Activated T-cell treated with anti-CD3 and anti-CD28 coated beads, Interleukin-2, amount 50 U/mL, for 72 hours (primary cell): ENCODE measurements around the gene PTPRF. TPM values are rescaled to one million over a fixed set of nuclear protein-coding genes. Genes with fewer than 3 reads are reported as not detected.

Source experiments
- ATAC-seq, 2 donors: fragments of 150-1000 bp; cut with Tn5 transposase; replicated peaks in 1 of 2; 2 replicates each; pipeline ENCODE4 v1.10.0; 2021; ENCODE audit warnings: moderate library complexity in 2 of 2, mild to moderate bottlenecking in 1 of 2
- DNase-seq, 2 donors: peaks; one replicate each; pipeline ENCODE4 v3.0.0; 2021 to 2022; ENCODE audit warnings: mixed read lengths in 1 of 2
- H3K27ac Mint-ChIP-seq: one replicate; pipeline ENCODE4 v1.8.0; 2022; ENCODE audit warnings: mild to moderate bottlenecking, moderate library complexity, mixed read lengths
- H3K27me3 Mint-ChIP-seq: one replicate; pipeline ENCODE4 v1.8.0; 2022; ENCODE audit warnings: low read depth, mixed read lengths
- H3K36me3 Mint-ChIP-seq, 2 donors: one replicate each; pipeline ENCODE4 v1.8.0; 2022; ENCODE audit warnings: mixed read lengths in 2 of 2, mild to moderate bottlenecking in 1 of 2; ENCODE audit not compliant: insufficient read depth in 2 of 2
- H3K4me1 Mint-ChIP-seq: one replicate; pipeline ENCODE4 v1.8.0; 2022; ENCODE audit warnings: low read depth, mixed read lengths
- H3K4me3 Mint-ChIP-seq, 2 donors: one replicate each; pipeline ENCODE4 v1.8.0; 2022; ENCODE audit warnings: mild to moderate bottlenecking in 2 of 2, mixed read lengths in 2 of 2, moderate library complexity in 2 of 2
- H3K9me3 Mint-ChIP-seq, 2 donors: one replicate each; pipeline ENCODE4 v1.8.0; 2022; ENCODE audit warnings: mixed read lengths in 2 of 2
- total RNA-seq, 2 donors: library from RNA; stranded (reverse); gene quantifications; one replicate each; pipeline ENCODE4 v1.2.3, GENCODE V29; 2022

Gene PTPRF
- total RNA-seq, 2 donors from 2014 or later: 2.2 to 6.2 TPM

DNA sequence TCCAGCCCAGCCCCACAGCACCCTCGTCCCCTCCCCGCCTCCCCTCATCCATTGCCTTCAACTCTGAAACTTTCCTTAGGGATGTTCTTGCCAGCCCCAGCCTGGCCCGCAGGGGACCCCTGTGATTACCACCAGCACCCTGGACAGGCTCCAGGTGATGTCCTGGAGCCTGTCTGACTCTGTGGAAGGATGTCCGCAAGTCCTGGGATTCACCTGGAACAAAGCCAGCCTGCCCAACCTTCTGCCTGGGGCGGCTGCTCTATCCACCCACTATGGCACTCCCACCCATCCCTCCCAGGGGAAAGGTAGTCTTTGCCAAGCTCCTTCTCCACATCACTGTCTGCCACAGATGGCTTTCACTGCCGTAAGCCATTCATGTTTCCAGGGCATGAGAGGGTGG lies 24.4 kb upstream of the PTPRF start:
- Mint-ChIP-seq H3K27me3 (peaks cover 16% of the 10 kb centered on the region), H3K4me3 (no peak overlapping the region)

GRCh38 chr1:43507296-43508295 lies 23.1 kb upstream of the PTPRF start:
- no peaks in the 10 kb centered on the region for H3K36me3 Mint-ChIP-seq
- ATAC-seq (no peak), DNase-seq (no peak)
- H3K9me3 Mint-ChIP-seq: peaks cover 0 to 4% of the 10 kb centered on the region in 2 donors
- H3K4me1 Mint-ChIP-seq: peaks cover 9% of the 10 kb centered on the region
- no peak overlapping the region for H3K4me3 Mint-ChIP-seq
- no peak overlapping the region for H3K27ac Mint-ChIP-seq
- H3K27me3 Mint-ChIP-seq: peaks cover 16% of the 10 kb centered on the region

More for the DNA sequence above, 24.4 kb upstream of the PTPRF start:
- DNase-seq (no peak), ATAC-seq (no peak)
- Mint-ChIP-seq H3K9me3 (no peaks in the 10 kb centered on the region), H3K27ac (no peak overlapping the region), H3K36me3 (no peaks in the 10 kb centered on the region), H3K4me1 (peaks cover 9% of the 10 kb centered on the region)

DNA sequence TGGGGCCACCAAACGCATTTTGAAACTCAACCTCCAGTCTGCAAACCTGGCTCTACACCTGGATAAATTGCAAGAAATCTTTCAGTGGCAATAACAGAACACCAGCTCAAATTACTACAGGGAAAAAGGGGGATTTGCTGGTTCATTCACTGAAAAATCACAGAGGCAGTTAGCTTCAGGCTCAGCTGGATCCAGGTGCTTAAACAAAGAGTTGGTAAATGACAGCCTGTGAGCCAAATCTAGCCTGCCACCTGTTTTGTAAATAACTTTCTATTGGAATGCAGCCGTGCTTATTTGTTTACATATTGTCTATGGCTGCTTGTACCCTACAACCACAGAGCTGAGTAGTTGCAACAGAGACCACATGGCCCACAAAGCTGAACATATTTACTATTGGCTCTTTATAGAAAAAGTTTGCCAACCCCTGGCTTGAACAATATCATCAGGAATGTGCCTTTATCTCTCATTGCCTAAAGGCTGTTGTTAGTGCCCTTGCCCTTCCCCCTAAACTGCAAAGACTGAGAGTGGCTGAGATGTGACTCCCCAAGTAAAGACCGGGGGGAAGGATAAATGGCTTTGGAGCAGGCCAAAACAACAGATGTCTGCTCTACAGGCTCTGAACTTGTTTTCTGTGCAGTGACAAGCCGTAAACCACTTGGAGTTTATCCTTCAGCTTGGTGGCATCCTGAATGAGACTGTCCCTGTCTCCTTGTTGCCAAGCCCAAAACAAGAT lies 21.5 kb upstream of the PTPRF start:
- no peak for DNase-seq
- Mint-ChIP-seq H3K4me3 (peak overlapping the region in 1 of 2 donors; percentile 39), H3K9me3 (peaks cover 0 to 4% of the 10 kb centered on the region in 2 donors), H3K36me3 (no peaks in the 10 kb centered on the region), H3K4me1 (peaks cover 9% of the 10 kb centered on the region), H3K27me3 (peaks cover 11% of the 10 kb centered on the region), H3K27ac (no peak overlapping the region)
- ATAC-seq: no peak

DNA sequence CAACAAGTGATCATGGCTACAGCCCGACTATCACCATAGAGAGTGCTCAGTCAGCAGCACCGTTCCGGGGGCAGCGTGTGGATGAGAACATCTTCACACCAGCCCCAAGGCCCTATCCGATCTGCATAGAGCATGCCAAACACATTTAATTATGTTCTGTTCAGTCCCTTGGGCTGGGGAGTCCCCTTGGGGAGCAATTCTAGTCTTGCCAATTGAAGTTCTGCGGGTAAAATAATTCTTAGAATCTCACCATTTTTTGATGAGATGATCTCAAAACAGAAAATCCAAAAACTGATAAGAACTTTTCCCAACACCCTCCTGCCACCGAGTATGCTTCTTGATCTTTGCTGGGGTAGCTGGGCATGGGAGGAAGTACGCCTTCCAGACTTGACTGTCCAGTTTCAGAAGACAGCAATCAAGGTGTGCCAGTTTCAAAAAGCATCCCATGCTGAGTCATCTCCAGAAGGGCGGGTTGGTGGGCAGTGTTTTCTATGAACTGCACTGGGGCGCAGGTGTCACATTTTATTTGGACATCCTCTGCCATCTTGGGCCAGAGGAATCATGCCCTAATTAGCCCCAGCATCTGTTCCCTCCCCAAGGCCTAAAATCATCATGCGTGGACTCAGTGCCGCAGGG lies 20.8 kb upstream of the PTPRF start:
- Mint-ChIP-seq H3K27me3 (peaks cover 11% of the 10 kb centered on the region), H3K36me3 (no peaks in the 10 kb centered on the region), H3K27ac (no peak overlapping the region), H3K4me1 (peaks cover 9% of the 10 kb centered on the region), H3K4me3 (peak overlapping the region in 1 of 2 donors; percentile 39), H3K9me3 (peaks cover 0 to 4% of the 10 kb centered on the region in 2 donors)
- peak; percentile 7 to 60 for DNase-seq
- ATAC-seq: peak; percentile 25 to 88

DNA sequence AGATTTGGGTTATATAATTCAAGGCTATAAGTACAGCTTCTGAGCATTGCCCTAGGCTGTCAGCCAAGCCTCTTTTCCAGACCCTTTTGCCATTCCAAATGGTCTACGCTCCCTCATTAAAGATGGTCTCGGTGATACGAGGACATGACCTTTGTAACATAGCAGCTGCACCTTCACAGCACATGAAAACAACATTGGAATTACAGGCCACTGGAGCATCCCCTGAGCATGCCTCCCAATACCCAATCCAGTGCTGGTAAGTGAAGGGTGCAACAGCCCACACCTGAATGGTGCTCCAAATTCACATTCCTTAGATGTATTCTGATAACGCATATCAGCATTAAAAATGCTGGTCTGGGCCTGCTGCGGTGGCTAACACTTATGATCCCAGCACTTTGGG lies 20.1 kb upstream of the PTPRF start:
- Mint-ChIP-seq H3K4me3 (no peak overlapping the region), H3K4me1 (peaks cover 9% of the 10 kb centered on the region), H3K9me3 (peaks cover 0 to 4% of the 10 kb centered on the region in 2 donors), H3K27ac (no peak overlapping the region), H3K27me3 (peaks cover 11% of the 10 kb centered on the region), H3K36me3 (no peaks in the 10 kb centered on the region)
- DNase-seq: no peak
- ATAC-seq: no peak

GRCh38 chr1:43511394-43511793 lies 19.3 kb upstream of the PTPRF start:
- ATAC-seq: no peak
- H3K27ac Mint-ChIP-seq: no peak overlapping the region

DNA sequence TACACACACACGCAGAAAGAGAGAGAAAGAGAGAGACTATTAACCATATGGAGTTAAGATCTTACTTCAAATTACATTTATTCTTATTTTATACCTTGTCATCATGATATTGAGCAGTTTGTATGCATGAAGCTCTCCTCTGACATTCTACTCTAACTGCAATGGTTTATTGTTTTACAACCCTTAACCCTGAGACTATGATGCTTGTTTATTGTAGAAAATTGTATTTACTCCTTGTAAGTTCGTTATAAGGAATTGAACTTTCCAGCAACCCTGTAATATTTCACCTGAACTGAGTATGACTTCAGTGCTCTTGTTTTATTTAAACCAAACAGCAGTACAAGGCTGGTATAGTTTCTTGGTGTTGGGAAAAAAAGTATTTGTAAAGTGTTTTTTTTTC lies 18.6 kb upstream of the PTPRF start:
- peaks cover 13% of the 10 kb centered on the region for H3K27me3 Mint-ChIP-seq
- H3K27ac Mint-ChIP-seq: no peak overlapping the region
- peaks cover 0 to 4% of the 10 kb centered on the region in 2 donors for H3K9me3 Mint-ChIP-seq
- DNase-seq (no peak), ATAC-seq (no peak)
- H3K4me1 Mint-ChIP-seq: peaks cover 9% of the 10 kb centered on the region
- no peak overlapping the region for H3K4me3 Mint-ChIP-seq
- H3K36me3 Mint-ChIP-seq: no peaks in the 10 kb centered on the region

More at GRCh38 chr1:43511394-43511793, 19.3 kb upstream of the PTPRF start:
- H3K9me3 Mint-ChIP-seq: peaks cover 0 to 4% of the 10 kb centered on the region in 2 donors
- peaks cover 11% of the 10 kb centered on the region for H3K27me3 Mint-ChIP-seq
- no peak overlapping the region for H3K4me3 Mint-ChIP-seq
- DNase-seq: no peak
- no peaks in the 10 kb centered on the region for H3K36me3 Mint-ChIP-seq
- peaks cover 9% of the 10 kb centered on the region for H3K4me1 Mint-ChIP-seq

- Mint-ChIP-seq H3K4me1 (peaks cover 9% of the 10 kb centered on the region), H3K27ac (no peak overlapping the region), H3K27me3 (peaks cover 12% of the 10 kb centered on the region), H3K36me3 (no peaks in the 10 kb centered on the region), H3K4me3 (no peak overlapping the region), H3K9me3 (peaks cover 0 to 4% of the 10 kb centered on the region in 2 donors)
- DNase-seq: no peak
- ATAC-seq: no peak
These were observed 18.0 kb upstream of the PTPRF start for GRCh38 chr1:43512681-43513080.

GRCh38 chr1:43513471-43514173 lies 17.1 kb upstream of the PTPRF start:
- H3K27ac Mint-ChIP-seq: no peak overlapping the region
- ATAC-seq (no peak), DNase-seq (no peak)
- H3K36me3 Mint-ChIP-seq: no peaks in the 10 kb centered on the region
- no peak overlapping the region for H3K4me3 Mint-ChIP-seq
- peaks cover 0 to 4% of the 10 kb centered on the region in 2 donors for H3K9me3 Mint-ChIP-seq
- H3K27me3 Mint-ChIP-seq: peaks cover 10% of the 10 kb centered on the region
- peaks cover 9% of the 10 kb centered on the region for H3K4me1 Mint-ChIP-seq

- H3K27me3 Mint-ChIP-seq: peaks cover 44% of the 10 kb centered on the region
- H3K9me3 Mint-ChIP-seq: no peaks in the 10 kb centered on the region
- no peaks in the 10 kb centered on the region for H3K4me1 Mint-ChIP-seq
- ATAC-seq (no peak), DNase-seq (no peak)
- H3K36me3 Mint-ChIP-seq: no peaks in the 10 kb centered on the region
- H3K27ac Mint-ChIP-seq: no peak overlapping the region
- H3K4me3 Mint-ChIP-seq: no peak overlapping the region
These were observed 11.6 kb upstream of the PTPRF start for GRCh38 chr1:43518935-43519686.

GRCh38 chr1:43520100-43520778 lies 10.4 kb upstream of the PTPRF start:
- Mint-ChIP-seq H3K9me3 (no peaks in the 10 kb centered on the region), H3K4me3 (no peak overlapping the region), H3K4me1 (no peaks in the 10 kb centered on the region), H3K27ac (no peak overlapping the region), H3K27me3 (peaks cover 55% of the 10 kb centered on the region), H3K36me3 (no peaks in the 10 kb centered on the region)
- no peak for DNase-seq
- ATAC-seq: no peak
